Ovary (tissue), 9 donors: ENCODE data around the gene SLC19A2. TPM values are rescaled to one million over a fixed set of nuclear protein-coding genes. Genes with fewer than 3 reads are reported as not detected.

ENCODE experiments used
- DNase-seq, 5 donors: peaks; one replicate each; pipeline ENCODE4 v3.0.0-alpha.2; 2019 to 2020
- H3K27ac ChIP-seq, 2 donors: fragments of 200-600 bp; one replicate each; pipeline versions ENCODE4 v1.5.1 to v1.8.0; 2019 to 2022
- H3K27me3 ChIP-seq: fragments of 200-600 bp; one replicate; pipeline ENCODE4 v1.8.0; 2022
- H3K36me3 ChIP-seq: fragments of 200-600 bp; sonication (generic); one replicate; pipeline ENCODE4 v1.5.1; 2019
- H3K4me1 ChIP-seq: one replicate; pipeline ENCODE4 v1.8.1; 2013; ENCODE audit warnings: mild to moderate bottlenecking, moderate library complexity; ENCODE audit not compliant: insufficient read depth
- H3K4me3 ChIP-seq: fragments of 200-600 bp; sonication (generic); one replicate; pipeline ENCODE4 v1.5.1; 2017
- H3K9me3 ChIP-seq, 2 donors: fragments of 200-600 bp in 1 of 2; sonication (generic) in 1 of 2; one replicate each; pipeline versions ENCODE4 v1.5.1 to v1.8.1; 2013 to 2019; ENCODE audit warnings: mild to moderate bottlenecking in 1 of 2, moderate library complexity in 1 of 2
- CTCF ChIP-seq, 3 donors: fragments of 450-650 bp in 2 of 3; fragments of 200-600 bp in 1 of 3; IDR thresholded peaks; one replicate each; pipeline versions ENCODE4 v1.5.1 to v1.8.0; 2016 to 2022; ENCODE audit warnings: antibody characterized with exemption in 3 of 3, mild to moderate bottlenecking in 1 of 3
- EP300 ChIP-seq: sonication (generic); formaldehyde crosslinking; IDR thresholded peaks from one replicate; pipeline ENCODE4 v1.6.1; 2017; ENCODE audit warnings: antibody characterized with exemption
- POLR2A ChIP-seq: fragments of 450-650 bp; IDR thresholded peaks from one replicate; pipeline ENCODE4 v1.6.1; 2017; ENCODE audit warnings: antibody characterized with exemption, mild to moderate bottlenecking, moderate library complexity
- WGBS, 3 donors: extraction: QIAGEN DNeasy Blood & Tissue Kit in 1 of 3; methylation state at CpG; one replicate each; pipeline versions ENCODE4 v1.1.5 to v1.1.7; 2013 to 2017; 5-methylcytosine and 5-hydroxymethylcytosine counted together
- intact Hi-C, 4 donors: fragments of 100-400 bp; cut with DNase I; formaldehyde crosslinking; loops; one replicate each; pipeline versions ENCODE4 v1.11.0 to v1.15.1; 2022 to 2023
- polyA plus RNA-seq, 2 donors: library from polyadenylated mRNA; stranded (reverse); fragments of 200-250 nt in 1 of 2; fragments of 350-450 nt in 1 of 2; fragmentation: Illumina TruSeq in 1 of 2; extraction: RNeasy Lipid Tissue Mini Kit (QIAGEN cat#74804) in 1 of 2; gene quantifications; one replicate each; pipeline ENCODE4 v1.2.3, GENCODE V29; 2013 to 2014
- total RNA-seq, 7 donors: library from RNA; depleted of rRNA in 2 of 7; stranded (reverse); fragments of >200 nt in 2 of 7; fragmentation: NEBNext Ultra II Directional in 3 of 7; extraction: Animal tissue kit (Norgen Biotek cat#: 25700) in 3 of 7; gene quantifications; one replicate each; pipeline versions ENCODE4 v1.1.0 to v1.2.4, GENCODE V29; 2016 to 2023
- donor health status: DM: no; HTN: no; CAD: no; lungs with moderate emphysema.
- donor health status: DM: no; HTN: no; CAD: no.
- donor health status: Bipolar disorder and iron deficiency.
- donor health status: DM: yes; HTN: yes; CAD: no.
- donor health status: DM: no; HTN: no; CAD: no.
- donor health status: DM: yes; HTN: yes; CAD: no.

SLC19A2 gene
- total and polyA plus RNA-seq, 9 donors = 6.5 to 28.6 (median 10.7) TPM

GRCh38 chr1:169529068-169529642, 43.4 kb upstream of the SLC19A2 start:
- 36 to 39% (median 37%) methylated on average over 3 of the region's 3 CpGs for WGBS, 3 donors
- Histone ChIP-seq H3K27ac (no peak overlapping the region), H3K4me1 (no peaks in the 10 kb centered on the region), H3K9me3 (no peaks in the 10 kb centered on the region), H3K36me3 (no peaks in the 10 kb centered on the region), H3K27me3 (no peaks in the 10 kb centered on the region), H3K4me3 (no peak overlapping the region)
- TF ChIP-seq EP300 (no peak), CTCF (IDR thresholded peaks at IDR 0.05) (no peak), POLR2A (no peak)
- intact Hi-C loops = no loop called here
- no peak for DNase-seq

DNA sequence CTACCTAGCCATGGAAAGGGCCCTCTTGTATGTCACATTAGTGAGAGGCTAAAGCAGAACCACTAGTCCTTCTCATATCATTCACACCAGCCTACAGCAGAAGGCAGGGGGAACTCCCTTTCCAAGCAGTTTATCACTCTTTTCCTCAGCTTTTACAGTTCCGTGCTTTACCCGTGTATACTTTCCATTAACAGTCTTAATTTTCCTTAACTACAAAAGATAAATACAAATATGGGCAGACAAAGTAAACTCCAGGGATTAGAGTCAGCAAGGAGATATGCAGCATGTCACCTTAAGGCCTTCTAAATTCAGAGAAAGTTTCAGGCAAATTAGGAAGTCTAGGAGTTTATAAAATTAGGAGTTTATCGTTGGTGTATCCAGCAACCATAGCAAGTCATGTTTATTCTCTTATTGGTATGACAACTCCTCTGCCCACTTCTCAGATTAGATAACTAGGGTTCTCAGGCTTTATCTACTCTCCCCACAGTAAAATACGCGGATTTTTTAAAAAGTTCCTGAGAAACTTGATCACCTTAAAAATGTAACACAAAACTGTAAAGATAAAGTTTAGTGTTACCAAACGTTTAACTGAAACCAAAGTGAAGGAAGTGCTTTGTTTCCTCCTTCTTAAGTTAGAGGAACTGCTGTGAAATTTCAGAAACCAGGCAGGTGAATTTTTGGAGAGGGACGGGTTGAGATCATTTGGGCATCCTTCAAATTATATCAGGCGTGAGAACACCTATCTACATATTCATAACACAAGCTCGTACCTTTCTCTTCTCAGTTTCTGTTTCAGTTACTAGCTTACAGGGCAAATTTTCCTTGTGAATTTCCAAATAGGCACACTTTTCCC, 42.7 kb upstream of the SLC19A2 start:
- 39 to 66% (median 42%) methylated on average over 9 of the region's 9 CpGs for WGBS, 3 donors
- no peaks in the 10 kb centered on the region for H3K27me3 ChIP-seq
- DNase-seq = no peak
- H3K27ac ChIP-seq = no peak overlapping the region
- no peaks in the 10 kb centered on the region for H3K36me3 ChIP-seq
- intact Hi-C loops = no loop called here
- no peak overlapping the region for H3K4me3 ChIP-seq
- no peaks in the 10 kb centered on the region for H3K9me3 ChIP-seq
- H3K4me1 ChIP-seq = no peaks in the 10 kb centered on the region
- TF ChIP-seq POLR2A = no peak
- TF ChIP-seq CTCF (IDR thresholded peaks at IDR 0.05) = no peak
- no peak for TF ChIP-seq EP300

DNA sequence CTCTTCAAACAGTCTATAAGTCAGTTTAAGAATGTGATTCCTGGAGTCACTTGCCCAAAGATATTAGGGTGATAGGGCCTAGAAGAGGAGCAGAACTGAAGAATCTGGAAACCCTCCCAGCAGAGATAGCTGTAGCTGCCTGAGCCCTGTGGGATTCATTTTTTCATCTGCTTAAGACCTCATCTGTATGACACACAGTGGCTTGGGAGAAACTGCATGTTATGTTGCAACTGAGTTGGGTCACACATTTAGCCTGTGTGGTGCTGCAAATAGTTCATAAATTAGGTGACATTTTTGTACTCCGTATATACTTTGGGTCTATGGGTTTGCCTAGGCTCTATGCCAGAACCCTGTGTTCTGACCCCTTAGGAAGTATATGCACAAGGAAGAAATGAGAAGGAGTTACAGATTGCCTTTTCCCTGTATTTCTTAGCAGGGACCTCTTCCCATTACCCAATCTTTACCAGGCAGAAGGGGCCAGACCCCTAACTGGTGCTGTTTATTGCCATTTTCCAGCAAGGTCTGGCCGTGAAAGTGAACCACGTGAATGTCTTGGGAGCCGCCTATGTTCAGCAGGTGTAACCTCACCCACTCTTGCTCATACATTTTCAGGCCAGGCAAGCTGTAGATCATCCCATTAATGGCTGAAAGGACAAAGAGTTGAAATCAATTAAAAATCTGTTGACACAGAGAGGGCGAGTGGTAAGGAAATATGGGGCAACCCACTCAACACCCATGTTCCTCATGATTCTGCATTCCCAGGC, 41.9 kb upstream of the SLC19A2 start:
- intact Hi-C loops = no loop called here
- no peak for DNase-seq
- TF ChIP-seq CTCF (IDR thresholded peaks at IDR 0.05) = no peak
- no peaks in the 10 kb centered on the region for H3K9me3 ChIP-seq
- H3K4me1 ChIP-seq = no peaks in the 10 kb centered on the region
- H3K4me3 ChIP-seq = no peak overlapping the region
- no peaks in the 10 kb centered on the region for H3K27me3 ChIP-seq
- WGBS, 3 donors = 88 to 92% (median 90%) methylated on average over 5 of the region's 5 CpGs
- no peak overlapping the region for H3K27ac ChIP-seq
- H3K36me3 ChIP-seq = no peaks in the 10 kb centered on the region

DNA sequence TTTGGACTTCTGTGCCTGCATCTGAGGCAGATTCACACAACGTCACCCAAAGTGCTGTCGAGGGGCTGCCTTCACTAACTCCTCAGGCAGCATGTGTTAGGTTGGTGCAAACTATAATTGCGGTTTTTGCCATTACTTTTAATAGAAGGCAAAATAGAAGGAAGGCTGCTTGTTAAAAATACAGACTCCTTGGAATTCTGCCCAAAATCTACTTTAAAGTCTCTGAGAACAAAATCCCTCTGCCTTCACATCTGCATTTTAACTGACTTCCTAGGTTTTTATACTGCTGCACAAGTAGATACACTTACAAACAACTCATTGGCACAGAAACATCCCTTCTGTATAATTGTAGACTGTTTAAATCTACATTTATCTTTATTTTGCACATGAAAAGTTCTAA, 41.3 kb upstream of the SLC19A2 start:
- TF ChIP-seq POLR2A = no peak
- no peak for TF ChIP-seq EP300
- TF ChIP-seq CTCF (IDR thresholded peaks at IDR 0.05) = no peak
- no peaks in the 10 kb centered on the region for H3K9me3 ChIP-seq
- 71 to 83% (median 71%) methylated on average over 3 of the region's 3 CpGs for WGBS, 3 donors
- H3K4me3 ChIP-seq = no peak overlapping the region
- no peak overlapping the region for H3K27ac ChIP-seq
- no peak for DNase-seq
- no peaks in the 10 kb centered on the region for H3K4me1 ChIP-seq
- H3K36me3 ChIP-seq = no peaks in the 10 kb centered on the region
- intact Hi-C loops = no loop called here
- H3K27me3 ChIP-seq = no peaks in the 10 kb centered on the region
